Peyer's patch (tissue), 4 donors: Measurements from ENCODE around the gene ZHX3.

Experiments used
- CTCF ChIP-seq, 6 experiments: fragments of 450-650 bp in 4 of 6; fragments of 200-600 bp in 2 of 6; sonication (generic) in 1 of 6; IDR thresholded peaks; one replicate each; pipeline ENCODE4 v1.5.1; 2017 to 2019; ENCODE audit warnings: antibody characterized with exemption in 6 of 6, mild to moderate bottlenecking in 3 of 6, moderate library complexity in 1 of 6
- POLR2A ChIP-seq, 2 donors: fragments of 450-650 bp; IDR thresholded peaks; one replicate each; pipeline ENCODE4 v1.5.1; 2017; ENCODE audit warnings: antibody characterized with exemption in 2 of 2, mild to moderate bottlenecking in 2 of 2, moderate library complexity in 2 of 2

- TF ChIP-seq CTCF (IDR thresholded peaks at IDR 0.05) (no peak), POLR2A (IDR thresholded peaks at IDR 0.05) (no peak)
These were observed 112.2 kb downstream of the ZHX3 start for GRCh38 chr20:41205313-41205712.
